MG63 (cell line): ENCODE results near the gene SPECC1L. TPM values are rescaled to one million over a fixed set of nuclear protein-coding genes. Genes with fewer than 3 reads are reported as not detected.

Experiments
- DNase-seq: peaks from one replicate; pipeline ENCODE4 v3.0.0-alpha.2; 2020
- H3K27me3 ChIP-seq: fragments of 250-450 bp; sonication (Bioruptor Pico); 2 replicates; pipeline ENCODE4 v1.5.1; 2020; ENCODE audit warnings: mild to moderate bottlenecking, moderate library complexity
- H3K36me3 ChIP-seq: fragments of 250-450 bp; sonication (Bioruptor Pico); 2 replicates; pipeline ENCODE4 v1.5.1; 2020; ENCODE audit warnings: mild to moderate bottlenecking, moderate library complexity
- H3K4me3 ChIP-seq: fragments of 250-450 bp; sonication (Bioruptor Pico); 2 replicates; pipeline ENCODE4 v1.5.1; 2020; ENCODE audit warnings: mild to moderate bottlenecking, moderate library complexity
- H3K9me3 ChIP-seq: fragments of 250-450 bp; sonication (Bioruptor Pico); 2 replicates; pipeline ENCODE4 v1.5.1; 2020; ENCODE audit warnings: mild to moderate bottlenecking, moderate library complexity
- total RNA-seq: library from RNA; depleted of rRNA; stranded (reverse); fragments of >200 nt; shearing (Covaris generic); gene quantifications from 2 replicates; pipeline ENCODE4 v1.2.3, GENCODE V29; 2014; ENCODE audit warnings: low replicate concordance

SPECC1L gene
- total RNA-seq, 1 experiment from 2014 or later = 11.0 TPM

DNA sequence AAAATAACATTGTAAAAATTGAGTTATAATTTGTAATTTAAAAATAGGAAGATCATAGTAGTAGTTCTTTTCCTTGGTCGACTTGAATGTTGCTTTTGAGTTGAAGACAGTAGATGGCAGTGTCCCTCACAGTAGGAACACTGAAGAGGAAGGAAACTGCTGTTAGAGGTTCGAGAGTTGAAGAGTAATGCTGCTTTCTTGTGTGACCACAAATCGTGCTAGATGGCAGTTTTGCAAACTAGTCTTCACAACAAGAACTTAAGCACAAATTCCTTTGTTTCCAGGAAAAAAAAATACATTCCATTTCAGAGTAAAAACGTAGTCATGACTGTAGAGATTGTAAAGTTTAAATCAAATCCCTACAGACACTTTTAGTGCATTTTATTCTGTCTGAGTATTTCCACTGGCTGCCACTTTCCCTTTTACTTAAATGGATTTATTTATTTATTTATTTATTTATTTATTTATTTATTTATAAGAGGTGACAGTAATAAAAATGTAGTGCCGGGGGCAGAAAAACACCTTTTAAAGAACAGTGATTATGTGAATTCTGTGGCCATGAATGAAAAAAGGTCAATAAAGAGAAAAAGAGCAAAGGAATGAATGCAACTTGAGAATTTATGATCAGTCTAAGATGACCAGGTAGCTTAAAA lies 54.6 kb downstream of the SPECC1L start:
- DNase-seq = no peak
- H3K36me3 ChIP-seq = peaks cover 55% of the 10 kb centered on the region
- no peak overlapping the region for H3K4me3 ChIP-seq
- no peaks in the 10 kb centered on the region for H3K27me3 ChIP-seq
- H3K9me3 ChIP-seq = no peaks in the 10 kb centered on the region

DNA sequence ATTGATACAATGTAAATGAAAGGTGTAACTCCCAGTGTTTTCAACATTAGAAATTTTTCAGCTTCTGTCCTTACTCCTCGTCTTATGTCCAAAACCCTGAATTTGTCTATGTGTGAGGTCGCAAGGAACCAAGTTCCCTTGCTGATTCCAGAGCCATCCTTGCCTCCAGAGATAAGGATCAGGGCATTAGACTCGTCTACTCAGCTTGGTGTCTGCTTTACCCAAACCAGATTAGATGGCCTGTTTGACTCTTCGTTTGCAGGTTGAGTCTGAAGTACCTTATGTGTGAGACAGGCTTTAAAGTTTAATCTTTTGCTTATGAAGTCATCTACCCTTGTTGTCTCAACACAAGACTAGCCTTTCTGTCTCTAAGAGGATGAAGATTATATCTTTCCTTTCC lies 55.6 kb downstream of the SPECC1L start:
- H3K27me3 ChIP-seq = no peaks in the 10 kb centered on the region
- no peaks in the 10 kb centered on the region for H3K9me3 ChIP-seq
- DNase-seq = no peak
- no peak overlapping the region for H3K4me3 ChIP-seq
- H3K36me3 ChIP-seq = peaks cover 59% of the 10 kb centered on the region

DNA sequence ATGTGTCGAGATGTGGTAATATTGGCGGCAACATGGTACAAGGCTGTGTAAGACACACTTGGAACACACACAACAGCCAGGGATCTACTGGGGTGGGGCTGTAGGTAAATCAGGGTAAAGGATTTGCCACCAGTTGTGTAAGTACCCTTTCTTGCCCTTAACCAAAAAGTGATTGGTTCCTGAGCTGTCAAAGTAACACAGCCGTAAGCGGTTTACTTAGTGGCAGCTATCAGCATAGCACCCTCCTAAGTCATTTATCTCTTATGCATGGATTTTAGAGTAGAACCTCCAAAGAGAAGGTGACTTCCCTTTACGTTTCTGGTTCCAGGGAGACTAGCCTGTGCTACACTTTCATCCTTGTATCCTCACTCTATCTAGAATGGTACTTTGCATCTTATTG lies 57.2 kb downstream of the SPECC1L start:
- Histone ChIP-seq H3K36me3 (peaks cover 52% of the 10 kb centered on the region), H3K4me3 (no peak overlapping the region), H3K9me3 (no peaks in the 10 kb centered on the region), H3K27me3 (no peaks in the 10 kb centered on the region)
- no peak for DNase-seq

DNA sequence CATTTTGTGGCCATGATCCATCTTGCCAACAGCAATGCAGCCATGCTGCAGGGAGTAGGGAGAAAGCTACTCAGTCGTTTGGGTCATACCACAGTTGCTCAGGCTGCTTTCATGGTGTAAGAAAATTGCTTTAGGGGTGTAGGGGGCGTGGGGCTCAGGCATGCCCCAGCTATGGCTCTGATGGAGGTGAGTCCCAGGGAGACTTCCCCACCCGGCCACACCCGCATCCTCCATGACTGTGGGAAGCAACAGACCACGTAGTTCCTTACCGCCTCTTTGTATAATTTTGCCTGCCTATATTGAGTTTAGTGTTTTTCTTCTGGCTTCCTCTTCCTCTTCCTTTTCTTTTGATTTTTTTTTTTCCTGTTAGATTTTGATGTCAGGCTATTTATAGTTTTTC lies 58.8 kb downstream of the SPECC1L start:
- H3K36me3 ChIP-seq = peaks cover 49% of the 10 kb centered on the region
- no peak for DNase-seq
- no peak overlapping the region for H3K4me3 ChIP-seq

DNA sequence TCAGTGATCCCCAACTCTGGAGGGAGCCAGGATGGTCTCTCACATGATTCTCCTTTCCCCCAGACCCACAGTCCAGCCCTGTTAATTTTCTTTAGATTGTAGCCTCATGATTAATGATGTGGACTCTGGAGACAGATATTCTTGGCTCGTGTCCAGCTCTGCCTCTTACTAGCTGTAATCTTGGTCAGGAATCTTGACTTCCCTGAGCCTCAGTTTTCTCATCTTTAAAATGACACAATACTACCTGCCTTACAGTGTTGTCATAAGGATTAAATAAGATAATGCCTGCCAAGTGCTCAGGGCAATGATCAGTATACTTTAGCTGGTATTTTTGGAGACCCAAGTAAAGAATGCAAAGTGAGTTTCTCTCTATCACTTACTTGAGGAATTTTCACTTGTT lies 60.0 kb downstream of the SPECC1L start:
- DNase-seq = no peak
- H3K4me3 ChIP-seq = no peak overlapping the region
- H3K27me3 ChIP-seq = no peaks in the 10 kb centered on the region
- H3K36me3 ChIP-seq = peaks cover 54% of the 10 kb centered on the region
- no peaks in the 10 kb centered on the region for H3K9me3 ChIP-seq

More for the DNA sequence above, 58.8 kb downstream of the SPECC1L start:
- H3K27me3 ChIP-seq = no peaks in the 10 kb centered on the region
- H3K9me3 ChIP-seq = no peaks in the 10 kb centered on the region

DNA sequence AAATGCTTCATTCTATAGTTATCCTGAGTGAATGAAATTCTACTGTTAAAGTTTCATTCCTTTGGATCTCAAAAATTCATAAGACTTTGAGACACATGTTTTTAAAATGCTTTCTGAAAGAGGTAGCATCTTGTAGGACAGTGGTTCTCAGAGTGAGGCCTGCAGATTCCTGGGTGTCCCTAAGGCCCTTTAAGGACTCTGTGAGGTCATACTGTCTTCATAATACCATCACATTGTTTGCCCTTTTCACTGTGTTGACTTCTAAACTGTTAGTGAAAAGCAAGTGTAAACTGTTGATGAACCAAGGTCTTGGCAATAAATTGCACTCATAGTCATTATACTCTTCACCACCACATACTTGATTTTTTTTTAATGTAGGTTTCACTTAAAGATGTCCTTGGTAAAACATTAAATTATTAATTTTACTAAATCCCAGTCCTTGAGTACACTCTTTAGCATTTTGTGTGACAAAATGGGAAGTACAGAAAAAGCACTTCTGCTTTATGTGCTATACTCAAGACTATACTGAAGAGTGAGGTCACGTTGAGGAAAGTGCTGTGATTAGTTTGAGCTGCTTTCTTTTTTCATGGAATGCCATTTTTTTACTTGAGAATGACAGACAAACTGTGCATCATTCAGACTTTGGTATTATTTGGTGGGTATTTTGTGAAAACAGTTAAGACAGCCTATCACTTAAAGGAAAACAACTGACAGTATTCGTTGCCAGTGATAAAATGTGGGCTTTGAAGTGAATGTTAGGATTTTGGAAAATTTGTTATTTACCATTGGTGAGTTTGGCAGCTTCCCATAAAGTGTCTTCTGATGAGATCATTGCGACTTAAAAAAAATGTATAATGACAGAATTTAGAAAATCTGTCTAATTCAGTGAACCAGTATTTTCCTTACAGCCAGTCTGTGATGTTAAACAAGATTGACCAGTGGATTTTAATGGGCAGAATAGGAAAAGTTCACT lies 61.1 kb downstream of the SPECC1L start:
- Histone ChIP-seq H3K27me3 (no peaks in the 10 kb centered on the region), H3K9me3 (no peaks in the 10 kb centered on the region), H3K36me3 (peaks cover 49% of the 10 kb centered on the region), H3K4me3 (no peak overlapping the region)
- DNase-seq = no peak

DNA sequence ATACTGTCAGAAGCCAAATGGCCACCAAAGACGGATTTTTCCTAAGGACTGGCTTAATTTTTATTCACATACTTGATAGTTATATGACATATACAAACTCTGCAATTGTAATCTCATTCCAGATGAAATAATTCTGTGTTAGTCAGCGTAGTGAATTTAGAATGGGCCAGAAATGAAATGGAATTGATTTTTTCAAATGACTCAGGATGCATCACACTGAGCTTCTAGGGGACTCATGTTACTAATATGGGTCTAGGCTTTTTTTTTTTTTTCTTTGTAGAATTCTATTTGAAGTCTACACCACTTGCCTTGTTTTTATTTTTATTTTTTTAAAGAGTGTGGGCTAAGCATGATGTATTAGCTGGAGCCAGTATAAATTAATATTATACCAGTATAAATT lies 62.7 kb downstream of the SPECC1L start:
- H3K4me3 ChIP-seq = no peak overlapping the region
- DNase-seq = no peak
- peaks cover 56% of the 10 kb centered on the region for H3K36me3 ChIP-seq
- H3K27me3 ChIP-seq = no peaks in the 10 kb centered on the region
- H3K9me3 ChIP-seq = no peaks in the 10 kb centered on the region

DNA sequence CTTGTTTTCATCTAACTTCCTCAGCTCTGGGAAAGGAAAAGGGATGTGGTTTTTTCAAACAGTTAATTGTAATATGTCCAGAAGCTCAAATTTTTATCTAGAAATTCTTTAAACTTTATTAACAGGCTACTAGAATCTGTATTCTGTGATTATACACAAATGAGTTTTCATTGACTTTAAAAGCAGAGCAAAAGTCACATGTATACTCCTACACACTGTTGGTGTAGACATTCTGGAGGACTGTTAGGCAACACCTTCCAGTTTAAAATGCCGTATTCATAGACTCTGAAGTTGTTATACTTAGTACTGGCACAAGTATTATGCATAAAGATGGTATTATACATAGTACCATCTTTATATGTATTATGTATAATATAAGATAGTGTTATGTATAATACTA lies 64.9 kb downstream of the SPECC1L start:
- Histone ChIP-seq H3K27me3 (no peaks in the 10 kb centered on the region), H3K9me3 (no peaks in the 10 kb centered on the region), H3K4me3 (no peak overlapping the region), H3K36me3 (peaks cover 58% of the 10 kb centered on the region)
- DNase-seq = no peak

DNA sequence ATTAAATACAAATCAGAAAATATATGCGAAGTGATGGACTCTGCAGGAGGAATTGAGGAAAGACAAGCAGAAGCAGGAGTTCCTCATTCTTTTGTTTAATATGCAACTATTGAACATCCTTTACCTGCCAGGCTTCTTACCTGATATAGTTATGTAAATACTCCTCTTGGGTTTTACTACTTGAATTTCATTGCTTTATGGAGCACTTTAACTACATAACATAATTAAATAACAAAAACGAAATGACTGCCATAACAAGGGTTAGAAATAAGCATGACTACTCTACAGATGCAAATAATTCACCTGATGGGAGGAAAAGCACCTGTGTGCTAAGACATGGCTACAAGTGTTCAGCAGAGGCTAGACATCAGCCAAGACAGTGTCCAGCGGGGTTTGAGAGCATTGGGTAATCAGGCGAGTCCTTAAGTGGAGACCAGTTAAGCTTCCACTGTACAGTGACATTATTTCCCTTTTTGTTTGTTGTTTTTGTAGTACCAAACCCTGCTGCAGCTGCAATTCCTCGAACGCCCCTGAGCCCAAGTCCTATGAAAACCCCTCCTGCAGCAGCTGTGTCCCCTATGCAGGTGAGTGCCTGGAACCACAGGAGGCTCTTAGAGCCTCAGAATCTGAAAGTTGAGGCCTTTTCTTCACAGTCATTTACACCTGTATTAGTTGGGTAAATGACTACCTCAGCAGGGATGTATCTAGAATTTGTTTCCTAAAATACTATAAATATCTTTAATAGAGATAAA lies 67.4 kb downstream of the SPECC1L start:
- DNase-seq = no peak
- Histone ChIP-seq H3K27me3 (no peaks in the 10 kb centered on the region), H3K4me3 (no peak overlapping the region), H3K36me3 (peaks cover 63% of the 10 kb centered on the region), H3K9me3 (no peaks in the 10 kb centered on the region)

DNA sequence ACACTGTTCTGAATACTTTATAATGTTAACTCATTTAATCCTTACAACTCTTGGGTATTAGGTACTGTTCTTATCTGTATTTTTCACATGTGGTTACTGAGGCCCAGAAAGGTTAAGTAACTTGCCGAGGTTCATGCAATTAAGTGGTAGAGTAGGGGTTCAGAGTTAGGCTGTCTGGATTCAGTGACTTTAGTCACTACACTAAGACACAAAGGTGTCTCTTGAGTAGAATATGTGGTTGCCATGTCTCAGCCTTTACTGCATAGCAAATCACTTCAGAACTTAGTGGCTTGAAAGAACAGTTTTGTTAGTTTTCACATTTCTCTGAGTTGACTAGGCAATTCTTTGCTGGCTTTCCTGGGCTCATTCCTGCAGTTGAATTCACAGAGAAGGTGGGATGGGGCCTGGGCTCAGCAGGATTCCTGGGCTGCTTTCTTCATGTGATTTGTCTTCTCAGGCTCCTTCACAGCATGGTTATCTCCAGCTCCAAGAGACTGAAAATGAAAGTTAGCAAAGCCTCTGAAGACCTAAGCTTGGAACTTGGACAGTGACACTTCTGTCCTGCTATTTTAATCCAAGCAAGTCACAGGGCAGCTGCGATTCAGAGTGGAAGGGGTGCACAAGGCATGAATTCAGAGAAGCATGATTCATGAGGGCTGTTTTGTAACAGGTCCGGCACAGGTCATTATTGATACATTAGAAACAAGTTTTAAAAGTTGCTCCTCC lies 68.3 kb downstream of the SPECC1L start:
- H3K9me3 ChIP-seq = no peaks in the 10 kb centered on the region
- no peak for DNase-seq
- H3K27me3 ChIP-seq = no peaks in the 10 kb centered on the region
- H3K4me3 ChIP-seq = no peak overlapping the region
- H3K36me3 ChIP-seq = peaks cover 68% of the 10 kb centered on the region

DNA sequence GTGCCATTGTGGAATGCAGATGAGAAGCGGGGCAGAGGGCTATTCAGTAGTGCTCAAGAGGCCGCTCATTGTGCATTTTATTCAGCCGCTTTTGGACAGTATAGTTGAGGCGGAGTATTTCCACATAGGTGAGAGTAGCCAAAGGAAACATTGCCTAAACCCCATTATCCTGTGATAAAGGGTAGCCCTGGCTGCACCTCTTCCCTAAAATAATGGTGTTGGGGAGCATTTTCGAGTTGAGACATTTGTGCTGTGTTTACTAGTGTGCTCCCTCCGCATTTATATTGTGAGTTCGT lies 68.8 kb downstream of the SPECC1L start:
- no peaks in the 10 kb centered on the region for H3K27me3 ChIP-seq
- no peaks in the 10 kb centered on the region for H3K9me3 ChIP-seq
- H3K4me3 ChIP-seq = no peak overlapping the region
- no peak for DNase-seq
- peaks cover 65% of the 10 kb centered on the region for H3K36me3 ChIP-seq

DNA sequence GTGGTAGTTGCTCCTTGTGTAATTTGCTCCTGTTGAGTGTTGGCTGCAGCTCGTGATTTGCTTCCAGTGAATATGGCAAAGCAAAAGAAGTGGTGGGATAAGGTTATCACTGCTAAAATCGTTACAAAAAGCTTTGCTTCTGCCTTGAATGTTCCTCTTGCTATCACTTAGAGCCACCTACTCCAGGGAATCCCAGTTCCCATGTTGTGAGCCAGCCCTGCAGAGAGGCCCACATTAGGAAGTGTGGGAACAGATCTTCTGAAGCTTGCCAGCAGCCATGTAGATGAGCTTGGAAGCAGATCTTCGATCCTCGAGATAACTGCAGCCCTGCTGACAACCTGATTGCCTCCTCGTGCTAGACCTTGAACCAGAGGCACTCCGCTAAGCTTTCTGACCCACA lies 71.0 kb downstream of the SPECC1L start:
- Histone ChIP-seq H3K36me3 (peaks cover 56% of the 10 kb centered on the region), H3K27me3 (no peaks in the 10 kb centered on the region), H3K4me3 (no peak overlapping the region), H3K9me3 (no peaks in the 10 kb centered on the region)
- DNase-seq = no peak

DNA sequence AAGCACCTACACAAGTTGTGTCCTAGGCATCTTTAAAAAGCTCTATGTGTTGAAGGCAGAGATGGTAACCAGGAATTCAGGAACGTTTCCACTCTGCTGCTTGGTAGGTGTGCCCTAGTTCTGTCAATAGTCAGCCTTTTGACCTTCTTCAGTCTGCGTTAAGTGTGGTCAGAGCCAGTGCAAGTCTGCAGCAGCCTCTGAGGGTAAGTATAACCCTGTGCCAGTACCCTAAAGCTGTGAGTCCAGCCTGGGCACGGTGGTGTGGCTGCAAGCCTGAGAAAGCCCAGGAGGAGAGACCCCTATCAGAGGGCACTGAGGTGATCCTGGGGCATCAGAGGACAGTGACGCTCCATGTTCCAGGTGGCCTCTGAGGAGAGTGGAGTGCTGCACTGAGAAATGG lies 80.0 kb downstream of the SPECC1L start:
- no peak for DNase-seq
- no peaks in the 10 kb centered on the region for H3K27me3 ChIP-seq
- peaks cover 64% of the 10 kb centered on the region for H3K36me3 ChIP-seq
- H3K4me3 ChIP-seq = no peak overlapping the region
- H3K9me3 ChIP-seq = peaks cover 9% of the 10 kb centered on the region

DNA sequence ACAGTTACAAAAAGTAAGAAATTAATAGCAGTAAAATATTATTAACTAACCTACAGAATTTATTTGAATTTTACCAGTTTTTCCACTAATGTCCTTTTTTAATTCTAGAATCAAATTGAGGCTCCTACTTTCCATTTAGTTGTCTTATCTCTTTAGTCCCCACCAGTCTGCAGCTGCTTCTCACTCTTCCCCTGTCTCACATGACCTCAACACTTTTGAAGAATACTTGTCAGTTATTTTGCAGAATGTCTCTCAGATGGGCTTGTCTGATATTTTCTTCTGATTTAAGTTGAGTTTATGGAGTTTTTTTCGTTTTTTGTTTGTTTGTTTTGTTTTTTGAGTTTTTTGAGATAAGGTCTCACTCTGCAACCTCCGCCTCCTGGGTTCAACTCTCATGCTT lies 82.5 kb downstream of the SPECC1L start:
- DNase-seq = no peak
- H3K4me3 ChIP-seq = no peak overlapping the region
- peaks cover 49% of the 10 kb centered on the region for H3K36me3 ChIP-seq
- H3K9me3 ChIP-seq = peaks cover 9% of the 10 kb centered on the region
- H3K27me3 ChIP-seq = no peaks in the 10 kb centered on the region

DNA sequence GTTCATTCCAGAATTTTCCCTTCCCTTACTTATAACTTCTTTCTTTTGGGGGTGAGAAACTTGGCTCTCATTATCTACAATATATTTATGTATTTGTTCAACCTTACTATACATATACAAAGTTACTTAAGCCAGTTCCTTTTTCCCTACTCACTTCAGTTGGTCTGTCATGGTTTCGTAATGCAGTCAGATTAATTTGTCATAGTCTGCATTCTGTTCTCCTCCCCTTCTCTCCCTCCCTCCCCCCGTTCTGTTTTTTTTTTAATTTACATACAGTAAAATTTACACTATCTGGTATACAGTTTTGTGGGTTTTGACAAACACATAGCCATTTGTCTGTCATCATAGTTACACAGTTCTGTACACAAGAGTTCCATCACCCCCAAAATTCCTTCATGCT lies 84.9 kb downstream of the SPECC1L start:
- Histone ChIP-seq H3K4me3 (no peak overlapping the region), H3K9me3 (peaks cover 9% of the 10 kb centered on the region), H3K36me3 (peaks cover 38% of the 10 kb centered on the region), H3K27me3 (no peaks in the 10 kb centered on the region)
- no peak for DNase-seq

DNA sequence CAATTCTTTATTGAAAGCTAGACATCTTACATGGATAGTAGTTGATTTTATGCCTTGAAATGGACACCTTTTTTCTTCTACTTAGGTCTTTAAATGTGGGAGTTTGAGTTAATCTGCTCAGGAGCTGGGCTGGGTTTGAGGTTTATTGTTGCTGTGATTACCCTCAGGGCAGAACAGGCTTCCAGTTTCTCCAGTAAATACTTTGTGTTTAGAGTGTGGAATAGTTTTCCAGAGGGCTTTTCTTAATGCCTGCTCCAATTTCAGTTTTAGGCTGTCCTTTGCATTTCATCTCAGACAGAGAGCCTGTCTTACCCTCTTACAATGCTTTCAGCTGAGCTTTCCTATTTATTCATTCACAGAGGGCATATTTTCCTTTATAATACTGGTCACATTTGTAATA lies 86.9 kb downstream of the SPECC1L start:
- DNase-seq = no peak
- H3K36me3 ChIP-seq = peaks cover 41% of the 10 kb centered on the region
- H3K4me3 ChIP-seq = no peak overlapping the region
- no peaks in the 10 kb centered on the region for H3K27me3 ChIP-seq
- peaks cover 9% of the 10 kb centered on the region for H3K9me3 ChIP-seq
